H9 (cell line): ENCODE measurements around the gene TBC1D5. TPM values are rescaled to one million over a fixed set of nuclear protein-coding genes. Genes with fewer than 3 reads are reported as not detected.

ENCODE experiments used
- DNase-seq: peaks from one replicate; pipeline ENCODE4 v3.0.0-alpha.2; 2017
- H2AFZ ChIP-seq: one replicate; pipeline ENCODE4 v1.6.1; 2013; ENCODE audit warnings: mild to moderate bottlenecking, low read length, control low read depth, moderate library complexity
- H2AK5ac ChIP-seq: 2 replicates; pipeline ENCODE4 v1.6.1; 2013; ENCODE audit warnings: low read length, control low read depth, mixed read lengths; ENCODE audit not compliant: insufficient read length
- H2BK120ac ChIP-seq: one replicate; pipeline ENCODE4 v1.6.1; 2013; ENCODE audit warnings: low read depth, mild to moderate bottlenecking, low read length, control low read depth, inconsistent platforms; ENCODE audit not compliant: poor library complexity, severe bottlenecking
- H2BK12ac ChIP-seq: 2 replicates; pipeline ENCODE4 v1.6.1; 2013; ENCODE audit warnings: low read length, control low read depth, mixed read lengths, low read depth; ENCODE audit not compliant: insufficient read length
- H2BK15ac ChIP-seq: 2 replicates; pipeline ENCODE4 v1.6.1; 2013; ENCODE audit warnings: low read depth, low read length, control low read depth
- H2BK20ac ChIP-seq: one replicate; pipeline ENCODE4 v1.6.1; 2013; ENCODE audit warnings: low read depth, mild to moderate bottlenecking, low read length, control low read depth, inconsistent platforms; ENCODE audit not compliant: poor library complexity, severe bottlenecking
- H2BK5ac ChIP-seq: 2 replicates; pipeline ENCODE4 v1.6.1; 2013; ENCODE audit warnings: low read length, control low read depth, mixed read lengths; ENCODE audit not compliant: insufficient read length
- H3K14ac ChIP-seq: 2 replicates; pipeline ENCODE4 v1.6.1; 2013; ENCODE audit warnings: low read length, control low read depth; ENCODE audit not compliant: insufficient read depth
- H3K18ac ChIP-seq: 2 replicates; pipeline ENCODE4 v1.6.1; 2013; ENCODE audit warnings: low read depth, mild to moderate bottlenecking, mixed read lengths, low read length, control low read depth; ENCODE audit not compliant: insufficient read length
- H3K23ac ChIP-seq: 2 replicates; pipeline ENCODE4 v1.6.1; 2013; ENCODE audit warnings: low read length, control low read depth, mixed read lengths, low read depth; ENCODE audit not compliant: insufficient read length
- H3K23me2 ChIP-seq: 2 replicates; pipeline ENCODE4 v1.6.1; 2013; ENCODE audit warnings: low read depth, mild to moderate bottlenecking, mixed read lengths, low read length, control low read depth; ENCODE audit not compliant: insufficient read length, poor library complexity, severe bottlenecking
- H3K27ac ChIP-seq: 2 replicates; pipeline ENCODE4 v1.5.1; 2013; ENCODE audit warnings: low read length, control low read depth, mixed read lengths, low read depth; ENCODE audit not compliant: insufficient read length
- H3K27me3 ChIP-seq: 2 replicates; pipeline ENCODE4 v1.6.1; 2013; ENCODE audit warnings: low read length, control low read depth, inconsistent platforms; ENCODE audit not compliant: insufficient read depth
- H3K4ac ChIP-seq: 2 replicates; pipeline ENCODE4 v1.6.1; 2013; ENCODE audit warnings: low read depth, mild to moderate bottlenecking, control low read depth, inconsistent platforms, low read length, moderate library complexity
- H3K4me1 ChIP-seq: 2 replicates; pipeline ENCODE4 v1.6.1; 2013; ENCODE audit warnings: low read length, control low read depth, inconsistent platforms; ENCODE audit not compliant: insufficient read depth
- H3K4me2 ChIP-seq: 2 replicates; pipeline ENCODE4 v1.6.1; 2013; ENCODE audit warnings: low read length, control low read depth, mixed read lengths; ENCODE audit not compliant: insufficient read length, insufficient read depth
- H3K56ac ChIP-seq: 2 replicates; pipeline ENCODE4 v1.6.1; 2013; ENCODE audit warnings: low read depth, mild to moderate bottlenecking, mixed read lengths, low read length, control low read depth; ENCODE audit not compliant: insufficient read length
- H3K79me1 ChIP-seq: 2 replicates; pipeline ENCODE4 v1.6.1; 2013; ENCODE audit warnings: low read depth, mild to moderate bottlenecking, moderate library complexity, low read length, control low read depth, inconsistent platforms; ENCODE audit not compliant: insufficient read depth, poor library complexity, severe bottlenecking
- H3K79me2 ChIP-seq: 2 replicates; pipeline ENCODE4 v1.6.1; 2013; ENCODE audit warnings: low read length, control low read depth, inconsistent platforms; ENCODE audit not compliant: insufficient read depth
- H3K9ac ChIP-seq: 2 replicates; pipeline ENCODE4 v1.6.1; 2013; ENCODE audit warnings: low read length, control low read depth, mixed read lengths; ENCODE audit not compliant: insufficient read length; ENCODE audit errors: extremely low read depth
- H3K9me3 ChIP-seq: one replicate; pipeline ENCODE4 v1.6.1; 2013; ENCODE audit warnings: low read depth, low read length, inconsistent platforms; ENCODE audit not compliant: control insufficient read depth
- H3T11ph ChIP-seq: one replicate; pipeline ENCODE4 v1.6.1; 2013; ENCODE audit warnings: mild to moderate bottlenecking, low read length, control low read depth, inconsistent platforms
- H4K20me1 ChIP-seq: one replicate; pipeline ENCODE4 v1.6.1; 2013; ENCODE audit not compliant: control insufficient read depth, insufficient read length, insufficient read depth
- H4K5ac ChIP-seq: 2 replicates; pipeline ENCODE4 v1.6.1; 2013; ENCODE audit warnings: low read depth, mild to moderate bottlenecking, mixed read lengths, low read length, control low read depth; ENCODE audit not compliant: insufficient read length
- H4K8ac ChIP-seq: replicated peaks from 2 replicates; pipeline ENCODE4 v1.6.1; 2013; ENCODE audit warnings: low read length, control low read depth, mixed read lengths, low read depth; ENCODE audit not compliant: insufficient read length
- H4K91ac ChIP-seq: 2 replicates; pipeline ENCODE4 v1.6.1; 2013; ENCODE audit warnings: low read depth, mild to moderate bottlenecking, moderate library complexity, mixed read lengths, low read length, control low read depth; ENCODE audit not compliant: insufficient read length
- H3K27ac Mint-ChIP-seq, 3 experiments: 2 replicates in 2 of 3; 3 replicates in 1 of 3; pipeline ENCODE4 v1.8.0; 2020 to 2021; ENCODE audit warnings: mixed read lengths in 3 of 3, mild to moderate bottlenecking in 1 of 3, moderate library complexity in 1 of 3
- H3K27me3 Mint-ChIP-seq: 2 replicates; pipeline ENCODE4 v1.8.0; 2021; ENCODE audit warnings: low read depth, mild to moderate bottlenecking, moderate library complexity, mixed read lengths
- H3K36me3 Mint-ChIP-seq, 3 experiments: 2 replicates in 2 of 3; 3 replicates in 1 of 3; pipeline ENCODE4 v1.8.0; 2020 to 2021; ENCODE audit warnings: low read depth in 3 of 3, mixed read lengths in 3 of 3; ENCODE audit not compliant: insufficient read depth in 1 of 3
- H3K4me1 Mint-ChIP-seq, 2 experiments: 2 replicates each; pipeline ENCODE4 v1.8.0; 2020; ENCODE audit warnings: mixed read lengths in 2 of 2
- H3K4me3 Mint-ChIP-seq, 2 experiments: 2 replicates in 1 of 2; 3 replicates in 1 of 2; pipeline ENCODE4 v1.8.0; 2020 to 2021; ENCODE audit warnings: mild to moderate bottlenecking in 2 of 2, mixed read lengths in 2 of 2, moderate library complexity in 1 of 2
- H3K9me3 Mint-ChIP-seq, 2 experiments: 2 replicates in 1 of 2; 3 replicates in 1 of 2; pipeline ENCODE4 v1.8.0; 2020; ENCODE audit warnings: mild to moderate bottlenecking in 2 of 2, mixed read lengths in 2 of 2, moderate library complexity in 1 of 2
- WGBS: extraction: QIAGEN DNeasy Blood & Tissue Kit; methylation state at CpG from one replicate; pipeline ENCODE4 v1.1.7; 2013; ENCODE audit warnings: missing lambda C conversion rate, low lambda C conversion rate, mixed read lengths; ENCODE audit not compliant: insufficient read length; ENCODE audit errors: extremely low coverage; 5-methylcytosine and 5-hydroxymethylcytosine counted together
- total RNA-seq: library from RNA; stranded (reverse); gene quantifications from 2 replicates; pipeline ENCODE4 v1.2.1, GENCODE V29; 2021
- TF ChIP-seq, protein P1 (sequence below): fragments of 200-600 bp; sonication (generic); conservative IDR thresholded peaks from 3 replicates; pipeline ENCODE4 v1.8.0; 2021; ENCODE audit warnings: antibody characterized with exemption, mild to moderate bottlenecking

TBC1D5 gene
- total RNA-seq, 1 experiment from 2014 or later = 25.0 TPM

- Mint-ChIP-seq H3K27me3 (no peaks in the 10 kb centered on the region), H3K27ac (no peak overlapping the region; a peak in 1 of 7 replicates), H3K4me1 (peaks cover 21 to 22% of the 10 kb centered on the region in 2 experiments), H3K9me3 (no peaks in the 10 kb centered on the region), H3K4me3 (no peak overlapping the region), H3K36me3 (peaks cover 0 to 2% (median 0%) of the 10 kb centered on the region in 3 experiments; a peak in 2 of 7 replicates)
- H3T11ph ChIP-seq = no peak overlapping the region
- no peaks in the 10 kb centered on the region for H4K20me1 ChIP-seq
- H3K4me2 ChIP-seq = no peak overlapping the region
- H2BK15ac ChIP-seq = no peak overlapping the region
- no peak overlapping the region for H3K27ac ChIP-seq
- no peak overlapping the region for H2AK5ac ChIP-seq
- no peaks in the 10 kb centered on the region for H3K79me2 ChIP-seq
- H3K56ac ChIP-seq = no peak overlapping the region
- no peaks in the 10 kb centered on the region for H3K23me2 ChIP-seq
- H2BK5ac ChIP-seq = no peak overlapping the region
- H4K91ac ChIP-seq = no peak overlapping the region
- H4K5ac ChIP-seq = no peak overlapping the region
- no peaks in the 10 kb centered on the region for H3K9me3 ChIP-seq
- H2BK12ac ChIP-seq = no peak overlapping the region
- H3K4me1 ChIP-seq = no peaks in the 10 kb centered on the region
- no peak overlapping the region for H3K9ac ChIP-seq
- no peak overlapping the region for H2BK120ac ChIP-seq
- H2BK20ac ChIP-seq = no peak overlapping the region
- WGBS = no CpG with 5 or more reads among the region's 5 CpGs
- no peak overlapping the region for H3K23ac ChIP-seq
- TF ChIP-seq, protein P1, sequence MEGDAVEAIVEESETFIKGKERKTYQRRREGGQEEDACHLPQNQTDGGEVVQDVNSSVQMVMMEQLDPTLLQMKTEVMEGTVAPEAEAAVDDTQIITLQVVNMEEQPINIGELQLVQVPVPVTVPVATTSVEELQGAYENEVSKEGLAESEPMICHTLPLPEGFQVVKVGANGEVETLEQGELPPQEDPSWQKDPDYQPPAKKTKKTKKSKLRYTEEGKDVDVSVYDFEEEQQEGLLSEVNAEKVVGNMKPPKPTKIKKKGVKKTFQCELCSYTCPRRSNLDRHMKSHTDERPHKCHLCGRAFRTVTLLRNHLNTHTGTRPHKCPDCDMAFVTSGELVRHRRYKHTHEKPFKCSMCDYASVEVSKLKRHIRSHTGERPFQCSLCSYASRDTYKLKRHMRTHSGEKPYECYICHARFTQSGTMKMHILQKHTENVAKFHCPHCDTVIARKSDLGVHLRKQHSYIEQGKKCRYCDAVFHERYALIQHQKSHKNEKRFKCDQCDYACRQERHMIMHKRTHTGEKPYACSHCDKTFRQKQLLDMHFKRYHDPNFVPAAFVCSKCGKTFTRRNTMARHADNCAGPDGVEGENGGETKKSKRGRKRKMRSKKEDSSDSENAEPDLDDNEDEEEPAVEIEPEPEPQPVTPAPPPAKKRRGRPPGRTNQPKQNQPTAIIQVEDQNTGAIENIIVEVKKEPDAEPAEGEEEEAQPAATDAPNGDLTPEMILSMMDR = no peak
- no peaks in the 10 kb centered on the region for H3K79me1 ChIP-seq
- no peak overlapping the region for H4K8ac ChIP-seq
- DNase-seq = no peak
- no peak overlapping the region; the same call in 1 of the 2 replicates for H3K14ac ChIP-seq
- no peak overlapping the region for H3K18ac ChIP-seq
- H3K4ac ChIP-seq = no peak overlapping the region
- H2AFZ ChIP-seq = no peak overlapping the region
- H3K27me3 ChIP-seq = no peaks in the 10 kb centered on the region
Observed at GRCh38 chr3:17605934-17606333, 136.5 kb downstream of the TBC1D5 start.
